Glutamatergic neuron (in vitro differentiated cells): ENCODE measurements around the gene KLHL12. TPM values are rescaled to one million over a fixed set of nuclear protein-coding genes. Genes with fewer than 3 reads are reported as not detected.

Experiments
- DNase-seq: peaks from one replicate; pipeline ENCODE4 v3.0.0; 2022
- H3K27ac Mint-ChIP-seq: one replicate; pipeline ENCODE4 v1.8.0; 2020; ENCODE audit warnings: mild to moderate bottlenecking, mixed read lengths, inconsistent platforms; ENCODE audit not compliant: unreplicated experiment
- H3K27me3 Mint-ChIP-seq: one replicate; pipeline ENCODE4 v1.8.0; 2020; ENCODE audit warnings: mild to moderate bottlenecking, moderate library complexity, mixed read lengths, inconsistent platforms; ENCODE audit not compliant: unreplicated experiment
- H3K36me3 Mint-ChIP-seq: one replicate; pipeline ENCODE4 v1.8.0; 2020; ENCODE audit warnings: mild to moderate bottlenecking, mixed read lengths, inconsistent platforms; ENCODE audit not compliant: unreplicated experiment
- H3K4me1 Mint-ChIP-seq: one replicate; pipeline ENCODE4 v1.8.0; 2020; ENCODE audit warnings: mild to moderate bottlenecking, low read depth, mixed read lengths, inconsistent platforms; ENCODE audit not compliant: unreplicated experiment
- H3K4me3 Mint-ChIP-seq: one replicate; pipeline ENCODE4 v1.8.0; 2020; ENCODE audit warnings: mild to moderate bottlenecking, mixed read lengths, inconsistent platforms; ENCODE audit not compliant: unreplicated experiment
- H3K9me3 Mint-ChIP-seq: one replicate; pipeline ENCODE4 v1.8.0; 2020; ENCODE audit warnings: mild to moderate bottlenecking, moderate library complexity, mixed read lengths, inconsistent platforms; ENCODE audit not compliant: unreplicated experiment
- total RNA-seq: library from RNA; stranded (reverse); fragmentation: NEBNext Ultra II Directional; extraction: Animal tissue kit (Norgen Biotek cat#: 25700); gene quantifications from one replicate; pipeline ENCODE4 v1.2.1, GENCODE V29; 2021; ENCODE audit not compliant: unreplicated experiment
- TF ChIP-seq, protein P1 (sequence below): fragments of 200-600 bp; sonication (generic); IDR thresholded peaks from one replicate; pipeline ENCODE4 v1.5.0; 2021; ENCODE audit not compliant: partially characterized antibody, unreplicated experiment

Gene KLHL12
- total RNA-seq, 1 donor from 2014 or later, result 30.9 TPM

GRCh38 chr1:202901555-202901954, 25.5 kb downstream of the KLHL12 start:
- Mint-ChIP-seq H3K27ac (no peak overlapping the region), H3K4me3 (no peak overlapping the region), H3K9me3 (no peaks in the 10 kb centered on the region), H3K36me3 (no peaks in the 10 kb centered on the region), H3K27me3 (no peaks in the 10 kb centered on the region), H3K4me1 (no peaks in the 10 kb centered on the region)
- DNase-seq, result no peak
- TF ChIP-seq, protein P1, sequence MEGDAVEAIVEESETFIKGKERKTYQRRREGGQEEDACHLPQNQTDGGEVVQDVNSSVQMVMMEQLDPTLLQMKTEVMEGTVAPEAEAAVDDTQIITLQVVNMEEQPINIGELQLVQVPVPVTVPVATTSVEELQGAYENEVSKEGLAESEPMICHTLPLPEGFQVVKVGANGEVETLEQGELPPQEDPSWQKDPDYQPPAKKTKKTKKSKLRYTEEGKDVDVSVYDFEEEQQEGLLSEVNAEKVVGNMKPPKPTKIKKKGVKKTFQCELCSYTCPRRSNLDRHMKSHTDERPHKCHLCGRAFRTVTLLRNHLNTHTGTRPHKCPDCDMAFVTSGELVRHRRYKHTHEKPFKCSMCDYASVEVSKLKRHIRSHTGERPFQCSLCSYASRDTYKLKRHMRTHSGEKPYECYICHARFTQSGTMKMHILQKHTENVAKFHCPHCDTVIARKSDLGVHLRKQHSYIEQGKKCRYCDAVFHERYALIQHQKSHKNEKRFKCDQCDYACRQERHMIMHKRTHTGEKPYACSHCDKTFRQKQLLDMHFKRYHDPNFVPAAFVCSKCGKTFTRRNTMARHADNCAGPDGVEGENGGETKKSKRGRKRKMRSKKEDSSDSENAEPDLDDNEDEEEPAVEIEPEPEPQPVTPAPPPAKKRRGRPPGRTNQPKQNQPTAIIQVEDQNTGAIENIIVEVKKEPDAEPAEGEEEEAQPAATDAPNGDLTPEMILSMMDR, result no peak

- no peak for DNase-seq
- Mint-ChIP-seq H3K4me1 (peaks cover 10% of the 10 kb centered on the region), H3K9me3 (peaks cover 4% of the 10 kb centered on the region), H3K36me3 (no peaks in the 10 kb centered on the region), H3K27ac (peak overlapping the region; percentile 38), H3K4me3 (no peak overlapping the region), H3K27me3 (peaks cover 4% of the 10 kb centered on the region)
- TF ChIP-seq, protein P1, result no peak
Measured at GRCh38 chr1:202892501-202892900, 34.5 kb downstream of the KLHL12 start.

DNA sequence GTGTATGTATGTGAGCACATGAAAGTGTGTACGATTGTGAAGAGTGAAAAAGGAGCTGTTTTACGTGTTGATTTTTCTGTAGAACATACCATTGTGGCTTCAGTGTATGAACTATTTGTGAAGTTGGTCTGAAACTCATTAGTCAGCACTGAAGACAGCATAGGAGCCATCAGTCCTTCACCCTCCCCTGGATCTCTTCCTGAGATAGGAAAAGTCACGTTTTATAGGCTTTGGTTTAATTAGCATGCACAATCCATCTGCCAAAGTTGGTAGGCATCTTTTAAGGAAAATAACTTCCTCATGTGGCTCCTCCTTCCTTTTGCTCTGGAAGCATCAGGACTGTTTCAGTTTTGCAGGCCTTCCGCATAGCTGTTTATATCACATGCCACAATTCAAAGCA, 36.6 kb downstream of the KLHL12 start:
- Mint-ChIP-seq H3K4me1 (peaks cover 10% of the 10 kb centered on the region), H3K4me3 (no peak overlapping the region), H3K27ac (no peak overlapping the region), H3K36me3 (no peaks in the 10 kb centered on the region), H3K27me3 (peaks cover 4% of the 10 kb centered on the region), H3K9me3 (peaks cover 4% of the 10 kb centered on the region)
- DNase-seq, result no peak
- TF ChIP-seq, protein P1, result no peak

DNA sequence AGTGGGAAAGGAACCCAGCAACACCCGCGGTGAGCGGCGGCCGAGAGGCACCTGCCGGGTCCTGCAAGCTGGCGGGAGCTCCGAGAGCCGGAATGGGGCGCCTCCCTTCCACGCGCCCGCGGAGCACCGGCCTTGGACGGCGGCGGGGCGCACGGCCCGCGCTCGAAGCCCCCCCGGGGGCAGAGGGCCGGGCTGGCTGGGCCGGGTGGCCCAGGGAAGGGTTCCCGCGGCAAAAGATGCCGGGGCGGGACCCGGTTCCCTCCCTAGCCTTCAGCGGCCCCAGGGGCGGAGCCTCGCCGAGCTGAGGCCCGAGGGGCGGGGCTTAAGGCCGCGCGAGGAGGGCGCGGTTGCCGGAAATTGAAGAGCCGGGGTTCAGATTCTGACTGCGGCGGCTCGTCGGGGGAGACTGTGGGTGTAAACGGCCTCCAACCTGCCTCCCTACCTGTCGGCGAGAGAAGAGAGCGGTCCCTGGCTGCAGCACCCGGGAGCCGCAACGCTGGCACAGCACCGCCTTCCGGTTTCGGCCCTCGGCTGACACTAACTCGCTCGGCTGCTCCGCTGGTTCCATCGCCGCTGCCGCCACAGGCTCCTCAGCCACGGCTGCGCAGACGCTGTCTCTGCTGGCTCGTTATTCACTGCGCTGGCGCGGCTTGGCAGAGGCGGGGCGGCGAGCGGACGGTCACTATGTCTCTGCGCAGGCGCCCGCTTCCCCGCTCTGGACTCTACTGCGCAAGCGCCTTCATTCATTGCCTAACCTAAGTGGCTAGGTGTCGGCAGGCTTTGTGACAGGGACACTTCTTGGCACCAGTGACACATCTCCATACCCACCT, 38.3 kb downstream of the KLHL12 start, which contains the start of gene RABIF:
Gene RABIF (minus strand): TSS at position 619 of the 830 bp plus-strand sequence. CDS start 51 bp downstream, at position 568.
- Mint-ChIP-seq H3K36me3 (no peaks in the 10 kb centered on the region), H3K27ac (peak within 1 kb of the TSS; percentile 89), H3K4me1 (peaks cover 10% of the 10 kb centered on the region), H3K9me3 (peaks cover 4% of the 10 kb centered on the region), H3K4me3 (peak within 1 kb of the TSS; percentile 96), H3K27me3 (peaks cover 4% of the 10 kb centered on the region)
- TF ChIP-seq, protein P1, result no peak
- DNase-seq, result peak; percentile 97

DNA sequence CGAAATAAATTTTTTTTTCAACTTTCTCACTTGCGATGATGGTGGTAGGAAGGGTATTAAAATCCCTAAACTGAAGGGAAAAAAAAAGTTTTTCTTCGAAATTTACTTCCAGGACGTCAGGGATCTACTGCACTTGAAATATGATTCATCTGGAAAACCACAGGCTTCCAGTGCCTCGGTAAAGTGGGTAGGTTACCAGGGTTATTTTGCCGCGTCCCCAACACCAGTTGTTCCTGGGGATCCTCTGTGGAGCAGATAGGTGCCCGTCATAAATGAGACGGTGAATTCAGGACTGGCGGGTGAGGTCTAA, 38.9 kb downstream of the KLHL12 start:
- Mint-ChIP-seq H3K27me3 (peaks cover 4% of the 10 kb centered on the region), H3K4me3 (peak overlapping the region; percentile 93), H3K4me1 (peaks cover 10% of the 10 kb centered on the region), H3K36me3 (no peaks in the 10 kb centered on the region), H3K9me3 (peaks cover 4% of the 10 kb centered on the region), H3K27ac (peak overlapping the region; percentile 84)
- TF ChIP-seq, protein P1, result no peak
- DNase-seq, result no peak
